Nephron (organoid): ENCODE data around the gene PLA2G12B.
"Not testable (repeated sequence)": the region's sequence is repeated elsewhere in the genome, so short reads cannot be mapped to it uniquely, and the experiment has no call there.

Experiments
- H3K27ac Mint-ChIP-seq, 3 experiments: 2 replicates each; pipeline ENCODE4 v1.8.0; 2020; ENCODE audit warnings: mixed read lengths in 3 of 3, mild to moderate bottlenecking in 2 of 3, moderate library complexity in 1 of 3
- H3K27me3 Mint-ChIP-seq: 2 replicates; pipeline ENCODE4 v1.8.0; 2021; ENCODE audit warnings: low read depth, mild to moderate bottlenecking, moderate library complexity, mixed read lengths
- H3K36me3 Mint-ChIP-seq: 2 replicates; pipeline ENCODE4 v1.8.0; 2020; ENCODE audit warnings: low read depth, mixed read lengths
- H3K4me1 Mint-ChIP-seq: 2 replicates; pipeline ENCODE4 v1.8.0; 2020; ENCODE audit warnings: mixed read lengths
- H3K4me3 Mint-ChIP-seq, 3 experiments: 2 replicates each; pipeline ENCODE4 v1.8.0; 2020; ENCODE audit warnings: mild to moderate bottlenecking in 3 of 3, mixed read lengths in 3 of 3, moderate library complexity in 2 of 3
- H3K9me3 Mint-ChIP-seq: 2 replicates; pipeline ENCODE4 v1.8.0; 2020; ENCODE audit warnings: mixed read lengths
- CTCF ChIP-seq, 3 experiments: fragments of 200-600 bp; sonication (generic); IDR thresholded peaks; one replicate each; pipeline ENCODE4 v1.5.0; 2021; ENCODE audit warnings: antibody characterized with exemption in 3 of 3; ENCODE audit not compliant: unreplicated experiment in 3 of 3

Gene PLA2G12B

GRCh38 chr10:72954596-72955554 is at the start of gene PLA2G12B:
TSS of gene PLA2G12B (minus strand) at chr10:72954806. CDS start at chr10:72954685, 121 bp downstream.
- Mint-ChIP-seq H3K4me1 (peaks cover 10% of the 10 kb centered on the region), H3K27me3 (no peaks in the 10 kb centered on the region), H3K36me3 (no peaks in the 10 kb centered on the region), H3K27ac (peak within 1 kb of the TSS in 2 of 3 experiments; percentile 9 to 84), H3K4me3 (peak within 1 kb of the TSS in 1 of 3 experiments; percentile 60), H3K9me3 (no peaks in the 10 kb centered on the region)
- no peak for TF ChIP-seq CTCF (IDR thresholded peaks at IDR 0.05; ENCODE audit: unreplicated experiment in 3 of 3)

DNA sequence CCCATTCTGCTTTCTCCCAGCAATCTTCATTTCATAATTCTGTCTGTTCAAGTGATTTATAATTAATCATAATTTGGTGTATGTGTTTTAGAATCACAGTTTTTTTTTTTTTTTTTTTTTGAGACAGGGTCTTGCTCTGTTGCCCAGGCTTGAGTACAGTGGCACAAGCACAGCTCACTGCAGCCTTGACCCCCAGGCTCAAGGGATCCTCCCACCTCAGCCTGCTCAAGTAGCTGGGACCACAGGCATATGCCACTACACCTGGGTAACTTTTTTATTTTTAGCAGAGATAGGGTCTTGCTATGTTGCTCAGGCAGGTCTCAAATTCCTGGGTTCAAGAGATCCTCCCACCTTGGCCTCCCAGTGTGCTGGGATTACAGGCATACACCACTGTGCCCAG is 49.2 kb upstream of the PLA2G12B start:
- Mint-ChIP-seq H3K4me3 (no peak overlapping the region), H3K27me3 (no peaks in the 10 kb centered on the region), H3K9me3 (peaks cover 17% of the 10 kb centered on the region), H3K36me3 (peaks cover 53% of the 10 kb centered on the region), H3K4me1 (no peaks in the 10 kb centered on the region), H3K27ac (no peak overlapping the region)
- TF ChIP-seq CTCF (IDR thresholded peaks at IDR 0.05; ENCODE audit: unreplicated experiment in 3 of 3), result no peak

DNA sequence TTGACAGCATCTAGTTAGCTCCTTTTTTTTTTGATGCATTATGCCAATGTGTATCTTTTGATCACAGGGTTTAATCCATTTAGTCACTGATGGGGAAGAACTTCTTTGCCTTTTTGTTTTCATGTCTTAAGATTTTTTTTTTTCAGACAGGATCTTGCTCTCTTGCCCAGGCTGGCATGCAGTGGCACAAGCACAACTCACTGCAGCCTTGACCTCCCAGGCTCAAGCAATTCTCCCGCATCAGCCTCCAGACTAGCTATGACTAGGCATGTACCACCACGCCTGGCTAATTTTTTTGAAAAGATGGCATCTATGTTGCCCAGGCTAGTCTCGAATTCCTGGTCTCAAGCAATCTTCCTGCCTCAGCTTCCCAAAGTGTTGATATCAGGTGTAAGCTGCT is 46.4 kb upstream of the PLA2G12B start:
- peaks cover 41% of the 10 kb centered on the region for H3K36me3 Mint-ChIP-seq
- no peaks in the 10 kb centered on the region for H3K4me1 Mint-ChIP-seq
- H3K27ac Mint-ChIP-seq, result no peak overlapping the region
- H3K4me3 Mint-ChIP-seq, result no peak overlapping the region
- H3K27me3 Mint-ChIP-seq, result no peaks in the 10 kb centered on the region
- TF ChIP-seq CTCF (IDR thresholded peaks at IDR 0.05; ENCODE audit: unreplicated experiment in 3 of 3), result no peak
- peaks cover 26% of the 10 kb centered on the region for H3K9me3 Mint-ChIP-seq

DNA sequence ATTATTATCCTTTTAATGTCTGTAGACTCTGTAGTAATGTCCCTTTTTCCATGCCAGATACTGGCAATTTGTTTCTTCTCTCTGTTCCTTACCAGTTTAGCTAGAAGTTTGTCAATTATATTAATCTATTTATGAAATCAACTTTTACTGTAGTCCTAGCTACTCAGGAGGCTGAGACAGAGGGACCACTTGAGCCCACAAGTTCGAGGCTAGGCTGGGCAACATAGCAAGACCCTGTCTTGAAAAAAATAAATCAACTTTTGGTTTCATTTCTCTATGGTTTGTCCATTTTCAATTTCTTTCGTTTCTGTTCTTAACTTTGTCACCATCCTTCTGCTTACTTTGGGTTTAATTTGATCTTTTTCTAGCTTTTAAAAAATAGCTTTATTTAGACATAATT is 42.5 kb upstream of the PLA2G12B start:
- Mint-ChIP-seq H3K4me1 (no peaks in the 10 kb centered on the region), H3K36me3 (peaks cover 61% of the 10 kb centered on the region), H3K27ac (no peak overlapping the region), H3K4me3 (no peak overlapping the region), H3K27me3 (no peaks in the 10 kb centered on the region), H3K9me3 (peaks cover 52% of the 10 kb centered on the region)
- no peak for TF ChIP-seq CTCF (IDR thresholded peaks at IDR 0.05; ENCODE audit: unreplicated experiment in 3 of 3)

GRCh38 chr10:72995459-72995858 is 40.9 kb upstream of the PLA2G12B start:
- H3K27ac Mint-ChIP-seq, result not testable (repeated sequence)
- H3K36me3 Mint-ChIP-seq, result peaks cover 64% of the 10 kb centered on the region

GRCh38 chr10:72989771-72990170 is 35.2 kb upstream of the PLA2G12B start:
- H3K4me1 Mint-ChIP-seq, result not testable (repeated sequence)

More at GRCh38 chr10:72995459-72995858, 40.9 kb upstream of the PLA2G12B start:
- not testable (repeated sequence) for H3K4me1 Mint-ChIP-seq, H3K4me3 Mint-ChIP-seq, H3K27me3 Mint-ChIP-seq
- H3K9me3 Mint-ChIP-seq, result peaks cover 60% of the 10 kb centered on the region

DNA sequence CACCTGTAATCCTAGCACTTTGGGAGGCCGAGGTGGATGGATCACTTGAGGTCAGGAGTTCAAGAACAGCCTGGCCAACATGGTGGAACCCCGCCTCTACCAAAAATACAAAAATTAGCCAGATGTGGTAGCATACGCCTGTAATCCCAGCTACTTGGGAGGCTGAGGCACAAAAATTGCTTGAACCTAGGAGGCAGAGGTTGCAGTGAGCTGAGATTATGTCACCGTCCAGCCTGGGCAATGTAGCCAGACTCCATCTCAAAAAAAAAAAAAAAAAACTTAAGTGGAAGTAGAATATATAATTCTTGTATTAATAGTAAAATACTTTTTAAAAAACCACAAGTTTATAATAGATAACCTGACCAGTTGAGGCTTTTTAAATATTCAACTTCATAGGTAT is 30.0 kb upstream of the PLA2G12B start:
- not testable (repeated sequence) for H3K27ac Mint-ChIP-seq, H3K27me3 Mint-ChIP-seq, H3K4me3 Mint-ChIP-seq, H3K36me3 Mint-ChIP-seq, H3K4me1 Mint-ChIP-seq
- H3K9me3 Mint-ChIP-seq, result peaks cover 23% of the 10 kb centered on the region

More at GRCh38 chr10:72989771-72990170, 35.2 kb upstream of the PLA2G12B start:
- H3K27me3 Mint-ChIP-seq, H3K4me3 Mint-ChIP-seq, H3K27ac Mint-ChIP-seq: not testable (repeated sequence)
- H3K36me3 Mint-ChIP-seq, result peaks cover 47% of the 10 kb centered on the region
- peaks cover 38% of the 10 kb centered on the region for H3K9me3 Mint-ChIP-seq
